GM18909 (cell line): ENCODE measurements around the gene KCNS1.

ENCODE experiments used
- ATAC-seq: cut with Tn5 transposase; IDR thresholded peaks from one replicate; pipeline ENCODE4 v1.9.1; 2021; ENCODE audit warnings: mild to moderate bottlenecking; ENCODE audit not compliant: unreplicated experiment, poor library complexity

KCNS1 gene

DNA sequence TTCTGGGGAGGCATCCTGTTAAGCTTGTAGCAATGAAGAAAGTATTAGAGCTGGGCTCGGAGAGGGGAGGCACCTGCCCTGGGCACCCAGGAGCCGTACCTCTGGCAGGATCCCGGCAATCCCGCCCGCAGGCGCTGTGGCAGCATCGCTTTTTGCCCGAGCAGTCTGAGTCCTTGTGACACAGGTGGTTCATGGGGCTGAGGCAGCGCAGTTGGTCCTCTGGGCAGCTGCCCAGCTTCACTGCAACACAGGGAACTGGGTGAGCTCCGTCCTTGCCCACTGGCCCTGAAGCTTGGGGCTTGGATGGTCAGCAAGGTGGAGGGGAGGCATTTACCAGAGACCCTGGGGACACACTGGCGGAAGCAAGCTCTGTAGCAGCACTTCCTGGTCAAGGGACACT, 9.4 kb upstream of the KCNS1 start:
- ATAC-seq = no peak

DNA sequence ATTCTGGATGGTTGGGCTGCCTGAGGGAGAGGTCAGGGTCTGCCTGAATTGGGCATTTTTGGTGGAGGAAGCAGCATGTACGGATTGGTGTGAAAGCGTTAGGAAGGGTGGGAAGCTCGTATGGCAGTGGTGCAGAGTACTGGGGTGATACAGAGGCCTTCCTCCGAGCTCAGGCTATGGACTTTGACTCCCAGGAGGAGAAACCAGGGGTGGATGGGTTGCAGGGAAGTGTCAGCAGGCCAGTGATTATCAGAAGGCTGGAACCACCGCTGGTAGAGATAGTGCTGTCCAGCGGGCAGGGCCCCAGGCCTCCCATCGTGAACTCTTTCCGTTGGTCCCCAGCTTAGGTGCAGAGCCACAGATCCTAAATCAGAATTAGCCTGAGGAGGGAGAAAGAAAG, 8.7 kb upstream of the KCNS1 start:
- ATAC-seq = no peak

DNA sequence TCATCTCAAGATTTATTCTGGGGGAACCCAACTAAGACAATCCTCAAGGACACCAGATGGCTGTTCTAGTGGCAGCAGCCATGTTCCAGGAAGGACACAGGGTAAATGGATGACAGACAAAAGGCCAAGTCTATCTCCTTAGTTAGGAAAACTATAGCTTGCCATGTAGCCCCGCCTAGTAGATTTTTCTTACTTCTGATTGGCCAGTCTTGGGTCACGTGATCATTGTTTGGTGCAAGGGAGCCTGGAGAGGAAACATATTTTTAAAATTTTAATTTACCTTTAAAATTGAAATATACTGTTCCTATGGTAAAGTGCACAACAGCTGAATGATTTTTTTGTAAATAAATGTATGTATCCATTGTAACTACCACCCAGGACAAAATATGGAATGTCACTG, 4.4 kb upstream of the KCNS1 start:
- ATAC-seq = no peak

- no peak for ATAC-seq
Measured at GRCh38 chr20:45104786-45105185, 3.9 kb upstream of the KCNS1 start.

DNA sequence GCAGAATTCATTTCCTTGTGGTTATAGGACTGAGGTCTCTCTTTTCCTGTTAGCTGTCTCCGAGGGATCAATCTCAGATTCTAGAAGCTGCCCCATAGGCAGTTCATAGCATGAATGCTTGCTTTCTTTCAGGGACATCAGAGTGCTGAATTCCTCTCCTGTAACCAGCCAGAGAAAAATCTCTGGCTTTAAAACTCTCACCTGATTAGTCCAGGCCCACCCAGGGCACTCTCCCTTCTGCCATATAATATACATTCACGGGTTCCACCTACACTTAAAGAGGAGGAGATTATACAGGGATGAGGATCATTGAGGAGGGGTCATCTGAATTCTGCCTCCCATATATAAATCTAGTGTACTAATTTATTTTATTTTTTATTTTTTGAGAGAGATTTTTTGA, 2.1 kb upstream of the KCNS1 start:
- ATAC-seq = no peak

- no peak for ATAC-seq
Measured at GRCh38 chr20:45101333-45101850, 465 bp upstream of the KCNS1 start.

GRCh38 chr20:45098103-45098773, 2.7 kb downstream of the KCNS1 start:
- ATAC-seq = no peak

- ATAC-seq = no peak
Measured at GRCh38 chr20:45097485-45098102, 3.3 kb downstream of the KCNS1 start.

- no peak for ATAC-seq
Measured at GRCh38 chr20:45096781-45097180, 4.1 kb downstream of the KCNS1 start.

GRCh38 chr20:45095805-45096238, 5.1 kb downstream of the KCNS1 start:
- ATAC-seq = no peak

DNA sequence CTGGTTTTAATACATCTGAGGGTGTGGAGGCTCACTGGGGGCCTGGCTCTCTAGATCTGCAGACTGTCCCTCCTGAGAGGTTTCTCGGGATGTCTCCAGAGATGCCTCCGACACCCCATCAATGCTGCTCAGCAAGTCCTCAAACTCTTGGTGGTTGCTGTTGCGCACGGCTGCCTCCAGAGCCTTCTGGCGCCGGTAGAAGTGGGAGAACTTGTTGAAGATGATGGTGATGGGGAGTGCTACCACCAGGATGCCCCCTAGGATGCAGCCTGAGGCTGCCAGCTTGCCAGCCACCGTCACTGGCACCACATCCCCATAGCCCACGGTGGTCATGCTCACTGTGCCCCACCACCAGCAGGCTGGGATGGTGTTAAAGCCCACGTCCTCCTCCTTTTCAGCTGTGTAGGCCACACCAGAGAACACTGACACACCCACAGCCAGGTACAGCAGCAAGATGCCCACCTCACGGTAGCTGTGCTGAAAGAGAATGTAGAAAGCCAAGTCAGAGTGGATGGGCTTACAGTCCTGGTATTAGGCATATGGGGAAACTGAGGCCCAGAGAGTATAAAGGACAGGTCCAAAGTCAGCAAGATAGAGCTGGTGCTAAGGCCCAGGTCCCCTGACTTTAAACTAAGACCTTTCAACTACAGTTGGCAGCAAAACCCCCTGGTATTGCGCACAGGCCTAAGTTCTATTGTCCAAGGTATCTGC, 5.9 kb downstream of the KCNS1 start:
- ATAC-seq = no peak

DNA sequence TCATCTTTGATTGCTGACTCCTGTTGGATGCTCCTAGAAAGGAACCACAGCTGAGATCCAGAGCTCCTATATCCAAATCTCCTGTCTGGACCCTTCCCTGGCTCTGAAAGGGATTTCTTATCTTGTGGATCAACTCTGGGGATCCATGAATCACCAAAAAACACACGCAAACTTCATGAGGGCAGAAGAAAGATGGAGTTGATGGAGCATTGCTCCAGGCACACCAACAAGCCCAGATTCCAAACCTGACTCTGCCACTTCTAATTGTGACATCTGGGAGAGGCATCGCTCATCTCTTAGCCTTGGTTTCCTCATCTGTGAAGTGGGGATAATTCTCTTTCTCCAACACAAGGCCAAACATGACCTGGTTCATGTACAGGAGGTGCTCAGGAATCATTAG, 6.7 kb downstream of the KCNS1 start:
- no peak for ATAC-seq

DNA sequence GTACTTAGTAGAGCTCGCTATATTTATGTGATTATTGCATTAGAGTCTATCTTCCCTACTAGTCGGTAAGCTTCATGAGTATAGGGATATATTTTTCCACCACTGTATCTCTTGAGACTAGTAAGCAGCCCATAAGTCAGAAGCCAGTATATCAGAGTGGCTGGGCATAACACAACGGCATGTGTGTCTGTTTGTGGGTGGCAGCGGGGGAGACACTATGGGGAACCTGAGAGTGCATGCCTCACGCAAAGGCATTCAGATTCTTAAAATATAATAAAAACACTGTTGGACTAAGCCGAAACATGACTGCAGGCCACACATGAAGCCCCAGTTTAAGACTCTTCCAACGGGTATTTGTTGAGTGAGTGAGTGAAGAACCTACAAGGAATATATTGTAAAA, 8.0 kb downstream of the KCNS1 start:
- ATAC-seq = no peak

DNA sequence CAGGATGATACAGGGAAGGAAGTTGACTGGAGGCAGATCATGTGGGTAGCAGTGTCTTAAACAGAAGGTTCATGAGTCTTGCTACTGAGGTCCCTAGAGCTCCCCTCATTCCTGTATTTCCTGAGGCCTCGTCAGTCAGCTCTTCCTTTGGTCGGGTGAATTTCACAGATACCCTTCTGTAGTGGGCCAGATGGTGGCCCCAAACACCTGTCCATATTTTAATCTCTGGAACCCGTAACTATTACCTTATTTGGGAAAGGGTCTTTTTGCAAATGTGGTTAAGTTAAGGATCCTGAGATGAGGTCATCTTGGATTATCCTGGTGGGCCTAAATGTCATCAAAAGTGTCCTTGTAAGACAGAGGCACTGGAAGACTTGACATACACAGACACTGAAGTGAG, 9.6 kb downstream of the KCNS1 start:
- ATAC-seq = no peak

GRCh38 chr20:45090481-45090880, 10.4 kb downstream of the KCNS1 start:
- no peak for ATAC-seq

DNA sequence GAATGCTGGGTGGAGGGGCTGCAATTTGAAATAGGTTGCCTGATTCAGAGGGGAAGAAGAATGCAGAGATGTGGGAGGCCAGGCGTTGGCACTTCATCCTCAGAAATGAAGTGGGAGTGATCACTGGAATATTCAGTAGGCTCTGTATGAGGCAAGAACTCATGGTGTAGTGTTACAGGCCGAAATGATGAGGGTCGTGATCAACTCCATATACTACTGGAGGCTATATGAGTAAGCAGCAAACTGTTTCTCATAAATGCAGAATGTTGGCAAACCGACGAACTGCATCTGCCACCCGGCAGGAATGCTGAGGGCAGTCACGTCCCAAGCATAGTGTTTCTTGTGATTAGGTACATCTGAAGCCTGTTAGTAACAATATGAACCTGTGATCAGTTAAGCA, 12.7 kb downstream of the KCNS1 start:
- no peak for ATAC-seq

GRCh38 chr20:45087814-45088213, 13.1 kb downstream of the KCNS1 start:
- ATAC-seq = no peak

GRCh38 chr20:45087097-45087790, 13.7 kb downstream of the KCNS1 start:
- ATAC-seq = no peak

GRCh38 chr20:45085867-45086266, 15.1 kb downstream of the KCNS1 start:
- ATAC-seq = no peak

- ATAC-seq = no peak
Measured at GRCh38 chr20:45085289-45085688, 15.6 kb downstream of the KCNS1 start.

DNA sequence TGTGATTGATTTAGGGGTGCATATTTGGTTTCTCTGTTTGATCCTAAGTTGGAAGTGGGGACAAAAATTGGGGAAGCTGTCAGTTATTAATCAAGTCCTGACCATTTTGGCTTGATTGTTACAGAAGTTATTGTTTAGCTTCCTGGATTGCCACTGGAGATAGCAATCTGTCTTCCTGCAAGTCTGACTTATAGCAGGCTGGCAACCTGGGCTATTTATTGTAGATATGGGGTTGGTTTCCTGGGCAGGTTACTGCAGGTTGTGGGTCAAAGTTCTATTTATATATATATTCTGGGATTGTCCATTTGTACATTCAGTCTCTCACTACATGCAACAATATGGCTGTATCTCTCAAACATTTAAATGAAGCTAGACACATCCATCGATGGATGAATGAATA, 17.8 kb downstream of the KCNS1 start:
- ATAC-seq = no peak
